GM19467 (cell line): ENCODE results near the gene FSCN2.

Experiments
- ATAC-seq: cut with Tn5 transposase; IDR thresholded peaks from one replicate; pipeline ENCODE4 v1.9.1; 2021; ENCODE audit warnings: mild to moderate bottlenecking, moderate library complexity; ENCODE audit not compliant: unreplicated experiment

Gene FSCN2

GRCh38 chr17:81489998-81490992, 37.9 kb upstream of the FSCN2 start:
- no peak for ATAC-seq

- no peak for ATAC-seq
These were observed 37.0 kb upstream of the FSCN2 start for GRCh38 chr17:81491181-81491581.

- ATAC-seq, result no peak
These were observed 36.4 kb upstream of the FSCN2 start for GRCh38 chr17:81491761-81492160.

- no peak for ATAC-seq
These were observed 36.0 kb upstream of the FSCN2 start for GRCh38 chr17:81492202-81492601.

- ATAC-seq, result no peak
These were observed 35.5 kb upstream of the FSCN2 start for GRCh38 chr17:81492706-81493105.

- no peak for ATAC-seq
These were observed 34.8 kb upstream of the FSCN2 start for GRCh38 chr17:81493198-81494038.

GRCh38 chr17:81494626-81495377, 33.4 kb upstream of the FSCN2 start:
- no peak for ATAC-seq

- no peak for ATAC-seq
These were observed 29.1 kb upstream of the FSCN2 start for GRCh38 chr17:81498953-81499600.

GRCh38 chr17:81499601-81499970, 28.6 kb upstream of the FSCN2 start:
- no peak for ATAC-seq

- ATAC-seq, result no peak
These were observed 28.1 kb upstream of the FSCN2 start for GRCh38 chr17:81500047-81500446.

GRCh38 chr17:81502471-81503017, 25.6 kb upstream of the FSCN2 start:
- ATAC-seq, result no peak

GRCh38 chr17:81503619-81504018, 24.6 kb upstream of the FSCN2 start:
- no peak for ATAC-seq

- no peak for ATAC-seq
These were observed 19.5 kb upstream of the FSCN2 start for GRCh38 chr17:81508639-81509206.

- ATAC-seq, result no peak
These were observed 18.8 kb upstream of the FSCN2 start for GRCh38 chr17:81509207-81509971.

GRCh38 chr17:81509972-81510784, 18.0 kb upstream of the FSCN2 start:
- ATAC-seq, result no peak

GRCh38 chr17:81510785-81511553, 17.2 kb upstream of the FSCN2 start:
- ATAC-seq, result no peak

- ATAC-seq, result no peak
These were observed 16.7 kb upstream of the FSCN2 start for GRCh38 chr17:81511554-81511803.
